GM12892 (cell line): ENCODE data around the gene GLI2.

Source experiments
- DNase-seq: peaks from one replicate; pipeline ENCODE4 v3.0.0; 2011; ENCODE audit not compliant: insufficient read length
- FAIRE-seq: peaks from 2 replicates; lab custom pipeline; 2011; peaks lifted over from hg19 to GRCh38; lab: Jason Lieb, UNC
- POLR2A ChIP-seq: IDR thresholded peaks from 2 replicates; pipeline ENCODE4 v1.6.1; 2011; ENCODE audit warnings: low read depth, low read length, control low read depth
- POLR2AphosphoS5 ChIP-seq: IDR thresholded peaks from 2 replicates; pipeline ENCODE4 v1.6.1; 2011; ENCODE audit warnings: low read depth, low read length, control low read depth
- TAF1 ChIP-seq: IDR thresholded peaks from 2 replicates; pipeline ENCODE4 v1.6.1; 2011; ENCODE audit warnings: low read depth, mild to moderate bottlenecking, control low read depth, low read length, borderline replicate concordance

Gene GLI2

GRCh38 chr2:120751553-120751952, 15.9 kb downstream of the GLI2 start:
- TF ChIP-seq POLR2AphosphoS5: no peak
- TF ChIP-seq POLR2A: no peak
- TF ChIP-seq TAF1: no peak
- DNase-seq: no peak
- FAIRE-seq: no peak

GRCh38 chr2:120754067-120754960, 18.6 kb downstream of the GLI2 start:
- FAIRE-seq: no peak
- TF ChIP-seq TAF1: no peak
- TF ChIP-seq POLR2A: no peak
- DNase-seq: no peak

- DNase-seq: no peak
- FAIRE-seq: no peak
- no peak for TF ChIP-seq TAF1
- TF ChIP-seq POLR2A: no peak
- TF ChIP-seq POLR2AphosphoS5: no peak
Observed at GRCh38 chr2:120758181-120759144, 22.8 kb downstream of the GLI2 start.

GRCh38 chr2:120759543-120760331, 24.1 kb downstream of the GLI2 start:
- FAIRE-seq: no peak
- TF ChIP-seq POLR2AphosphoS5: no peak
- TF ChIP-seq TAF1: no peak
- no peak for TF ChIP-seq POLR2A
- DNase-seq: no peak

GRCh38 chr2:120760446-120761135, 24.9 kb downstream of the GLI2 start:
- FAIRE-seq: no peak
- DNase-seq: no peak
- no peak for TF ChIP-seq POLR2AphosphoS5
- TF ChIP-seq POLR2A: no peak
- TF ChIP-seq TAF1: no peak

- DNase-seq (no peak), FAIRE-seq (no peak)
- TF ChIP-seq POLR2A: no peak
- TF ChIP-seq TAF1: no peak
- TF ChIP-seq POLR2AphosphoS5: no peak
Observed at GRCh38 chr2:120761164-120761861, 25.6 kb downstream of the GLI2 start.

GRCh38 chr2:120761911-120762310, 26.2 kb downstream of the GLI2 start:
- no peak for DNase-seq
- TF ChIP-seq TAF1: no peak
- no peak for TF ChIP-seq POLR2A
- TF ChIP-seq POLR2AphosphoS5: no peak
- FAIRE-seq: no peak

- FAIRE-seq (no peak), DNase-seq (no peak)
- TF ChIP-seq TAF1 (no peak), POLR2AphosphoS5 (no peak), POLR2A (no peak)
Observed at GRCh38 chr2:120762341-120763061, 26.8 kb downstream of the GLI2 start.

- no peak for FAIRE-seq
- TF ChIP-seq POLR2A: no peak
- TF ChIP-seq POLR2AphosphoS5: no peak
- no peak for DNase-seq
Observed at GRCh38 chr2:120763508-120763907, 27.8 kb downstream of the GLI2 start.
